Caco-2 (cell line): ENCODE data around the gene MAGI1. TPM values are rescaled to one million over a fixed set of nuclear protein-coding genes. Genes with fewer than 3 reads are reported as not detected.

Source experiments
- BruUV-seq: library from RNA; stranded (reverse); fragments of 400-500 nt; replicated peaks from 2 replicates; lab custom pipeline; 2021; lab: Mats Ljungman, UMichigan
- CTCF ChIA-PET: fragments of 300-600 bp; sonication (Branson Sonifier 250); formaldehyde crosslinking; loops from one replicate; lab custom pipeline; 2022; ENCODE audit warnings: antibody characterized with exemption; lab: Charles Lee
- POLR2A ChIA-PET: fragments of 300-600 bp; sonication (Branson Sonifier 250); formaldehyde crosslinking; loops from one replicate; lab custom pipeline; 2022; ENCODE audit warnings: antibody characterized with exemption; lab: Charles Lee
- DNase-seq, 2 experiments: peaks; one replicate each; pipeline versions ENCODE4 v3.0.0 to v3.0.0-alpha.2; 2020 to 2022
- H3K27me3 ChIP-seq: replicated peaks from 2 replicates; pipeline ENCODE4 v1.6.0; 2011; ENCODE audit warnings: low read length; ENCODE audit not compliant: control insufficient read depth, insufficient read depth
- H3K36me3 ChIP-seq: 2 replicates; pipeline ENCODE4 v1.5.1; 2011; ENCODE audit warnings: low read length; ENCODE audit not compliant: control insufficient read depth, insufficient read depth
- H3K4me1 ChIP-seq: fragments of 250-450 bp; sonication (Bioruptor Pico); 2 replicates; pipeline ENCODE4 v1.5.1; 2020; ENCODE audit warnings: mild to moderate bottlenecking
- H3K4me3 ChIP-seq: 2 replicates; pipeline ENCODE4 v1.5.1; 2011; ENCODE audit warnings: low read depth, mild to moderate bottlenecking, control low read depth, low read length
- H3K9me3 ChIP-seq: fragments of 250-450 bp; sonication (Bioruptor Pico); 2 replicates; pipeline ENCODE4 v1.5.1; 2020; ENCODE audit warnings: mild to moderate bottlenecking, moderate library complexity
- H3K27ac Mint-ChIP-seq: one replicate; pipeline ENCODE4 v1.8.0; 2022; ENCODE audit warnings: mixed read lengths; ENCODE audit not compliant: unreplicated experiment
- H3K27me3 Mint-ChIP-seq: one replicate; pipeline ENCODE4 v1.8.0; 2022; ENCODE audit warnings: mixed read lengths; ENCODE audit not compliant: insufficient read depth, unreplicated experiment
- H3K36me3 Mint-ChIP-seq: one replicate; pipeline ENCODE4 v1.8.0; 2022; ENCODE audit warnings: mild to moderate bottlenecking, mixed read lengths; ENCODE audit not compliant: insufficient read depth, unreplicated experiment
- H3K4me1 Mint-ChIP-seq: one replicate; pipeline ENCODE4 v1.8.0; 2022; ENCODE audit warnings: low read depth, mixed read lengths; ENCODE audit not compliant: unreplicated experiment
- H3K4me3 Mint-ChIP-seq: one replicate; pipeline ENCODE4 v1.8.0; 2022; ENCODE audit warnings: mild to moderate bottlenecking, moderate library complexity, mixed read lengths; ENCODE audit not compliant: unreplicated experiment
- H3K9me3 Mint-ChIP-seq: one replicate; pipeline ENCODE4 v1.8.0; 2022; ENCODE audit warnings: mixed read lengths; ENCODE audit not compliant: unreplicated experiment
- CTCF ChIP-seq, 2 experiments: fragments of 200-600 bp in 1 of 2; IDR thresholded peaks; 1 replicate in 1 of 2; 2 replicates in 1 of 2; pipeline versions ENCODE4 v1.5.1 to v1.8.0; 2011 to 2022; ENCODE audit warnings: antibody characterized with exemption in 1 of 2, control low read depth in 1 of 2, inconsistent platforms in 1 of 2, low read depth in 1 of 2, low read length in 1 of 2, mild to moderate bottlenecking in 1 of 2, moderate library complexity in 1 of 2; ENCODE audit not compliant: insufficient read depth in 1 of 2, severe bottlenecking in 1 of 2, unreplicated experiment in 1 of 2
- intact Hi-C: fragments of 100-400 bp; cut with micrococcal nuclease; formaldehyde crosslinking; loops from one replicate; pipeline ENCODE4 v1.10.0; 2022; ENCODE audit not compliant: unreplicated experiment
- total RNA-seq: library from RNA; stranded (reverse); gene quantifications from 2 replicates; pipeline ENCODE4 v1.2.3, GENCODE V29; 2022

MAGI1 gene
- total RNA-seq, 1 experiment from 2014 or later: 64.9 TPM

GRCh38 chr3:65492249-65492648, 546.5 kb downstream of the MAGI1 start:
- DNase-seq: no peak
- CTCF ChIA-PET: no interaction called here
- Mint-ChIP-seq H3K9me3 (no peaks in the 10 kb centered on the region), H3K27me3 (no peaks in the 10 kb centered on the region), H3K4me1 (no peaks in the 10 kb centered on the region), H3K4me3 (no peak overlapping the region), H3K27ac (no peak overlapping the region), H3K36me3 (no peaks in the 10 kb centered on the region)
- Histone ChIP-seq H3K4me3 (no peak overlapping the region), H3K27me3 (no peaks in the 10 kb centered on the region), H3K4me1 (no peaks in the 10 kb centered on the region), H3K9me3 (no peaks in the 10 kb centered on the region), H3K36me3 (no peaks in the 10 kb centered on the region)
- intact Hi-C loops: no loop called here
- no peak for TF ChIP-seq CTCF (IDR thresholded peaks at IDR 0.05; ENCODE audit: insufficient read depth in 1 of 2, low read depth in 1 of 2, low read length in 1 of 2, severe bottlenecking in 1 of 2, unreplicated experiment in 1 of 2)
- POLR2A ChIA-PET: no interaction called here
- BruUV-seq: no TSS peak

- Histone ChIP-seq H3K9me3 (no peaks in the 10 kb centered on the region), H3K27me3 (no peaks in the 10 kb centered on the region), H3K36me3 (no peaks in the 10 kb centered on the region), H3K4me3 (no peak overlapping the region), H3K4me1 (peaks cover 7% of the 10 kb centered on the region; the same call in 1 of the 2 replicates)
- no peak overlapping the region for H3K4me3 Mint-ChIP-seq
- TF ChIP-seq CTCF (IDR thresholded peaks at IDR 0.05; ENCODE audit: insufficient read depth in 1 of 2, low read depth in 1 of 2, low read length in 1 of 2, severe bottlenecking in 1 of 2, unreplicated experiment in 1 of 2): no peak
- CTCF ChIA-PET: no interaction called here
- H3K27ac Mint-ChIP-seq: no peak overlapping the region
- intact Hi-C loops: no loop called here
- no TSS peak for BruUV-seq
- H3K36me3 Mint-ChIP-seq: no peaks in the 10 kb centered on the region
- DNase-seq: no peak
- POLR2A ChIA-PET: no interaction called here
- H3K9me3 Mint-ChIP-seq: no peaks in the 10 kb centered on the region
- peaks cover 6% of the 10 kb centered on the region for H3K4me1 Mint-ChIP-seq
- H3K27me3 Mint-ChIP-seq: no peaks in the 10 kb centered on the region
Observed at GRCh38 chr3:65490114-65490513, 548.6 kb downstream of the MAGI1 start.

GRCh38 chr3:65489253-65489652, 549.5 kb downstream of the MAGI1 start:
- peaks cover 15% of the 10 kb centered on the region for H3K4me1 Mint-ChIP-seq
- no peaks in the 10 kb centered on the region for H3K9me3 ChIP-seq
- no peak overlapping the region for H3K4me3 ChIP-seq
- TF ChIP-seq CTCF (IDR thresholded peaks at IDR 0.05; ENCODE audit: insufficient read depth in 1 of 2, low read depth in 1 of 2, low read length in 1 of 2, severe bottlenecking in 1 of 2, unreplicated experiment in 1 of 2): no peak
- no peaks in the 10 kb centered on the region for H3K27me3 Mint-ChIP-seq
- BruUV-seq: no TSS peak
- no peak overlapping the region for H3K27ac Mint-ChIP-seq
- no peaks in the 10 kb centered on the region for H3K9me3 Mint-ChIP-seq
- intact Hi-C loops: no loop called here
- ChIA-PET POLR2A (no interaction called here), CTCF (no interaction called here)
- no peaks in the 10 kb centered on the region for H3K27me3 ChIP-seq
- H3K36me3 Mint-ChIP-seq: no peaks in the 10 kb centered on the region
- H3K4me3 Mint-ChIP-seq: no peak overlapping the region
- no peak for DNase-seq
- H3K4me1 ChIP-seq: peaks cover 15% of the 10 kb centered on the region
- H3K36me3 ChIP-seq: no peaks in the 10 kb centered on the region
